CD4-positive, alpha-beta T cell treated with Interleukin-2 at 100 ng/mL for 4 hours (primary cell): Measurements from ENCODE around the gene LCT.
"Not testable (repeated sequence)": the region's sequence is repeated elsewhere in the genome, so short reads cannot be mapped to it uniquely, and the experiment has no call there.

Experiments used
- DNase-seq: peaks from one replicate; pipeline ENCODE4 v3.0.0-alpha.2; 2020; ENCODE audit warnings: low spot score

Gene LCT

GRCh38 chr2:135836596-135837270 is at the start of gene LCT:
Gene LCT, minus strand, starts transcription at chr2:135837184. Its CDS starts 15 bp downstream, at chr2:135837169.
- DNase-seq: no peak

GRCh38 chr2:135885709-135886108 is 48.7 kb upstream of the LCT start:
- DNase-seq: no peak

- DNase-seq: no peak
These were observed 45.4 kb upstream of the LCT start for GRCh38 chr2:135882415-135882814.

- DNase-seq: not testable (repeated sequence)
These were observed 39.8 kb upstream of the LCT start for GRCh38 chr2:135876770-135877169.

- peak; percentile 99 for DNase-seq
These were observed 39.2 kb upstream of the LCT start, which contains the start of gene MCM6 for GRCh38 chr2:135876066-135876711. Gene MCM6, minus strand, starts transcription at chr2:135876443. Its CDS starts 78 bp downstream, at chr2:135876365.

GRCh38 chr2:135875491-135876065 is 38.6 kb upstream of the LCT start:
- peak; percentile 66 for DNase-seq

- no peak for DNase-seq
These were observed 37.9 kb upstream of the LCT start for GRCh38 chr2:135874777-135875365.

GRCh38 chr2:135870571-135870970 is 33.6 kb upstream of the LCT start:
- DNase-seq: no peak

GRCh38 chr2:135863233-135863632 is 26.2 kb upstream of the LCT start:
- no peak for DNase-seq

- no peak for DNase-seq
These were observed 25.7 kb upstream of the LCT start for GRCh38 chr2:135862718-135863117.

GRCh38 chr2:135853401-135853800 is 16.4 kb upstream of the LCT start:
- no peak for DNase-seq

GRCh38 chr2:135851858-135852257 is 14.9 kb upstream of the LCT start:
- no peak for DNase-seq

- DNase-seq: no peak
These were observed 14.1 kb upstream of the LCT start for GRCh38 chr2:135850892-135851668.

GRCh38 chr2:135849087-135849486 is 12.1 kb upstream of the LCT start:
- DNase-seq: no peak

GRCh38 chr2:135845997-135846396 is 9.0 kb upstream of the LCT start:
- DNase-seq: no peak

- no peak for DNase-seq
These were observed 8.3 kb upstream of the LCT start for GRCh38 chr2:135845257-135845656.

GRCh38 chr2:135844301-135844895 is 7.4 kb upstream of the LCT start:
- no peak for DNase-seq

- no peak for DNase-seq
These were observed 6.7 kb upstream of the LCT start for GRCh38 chr2:135843671-135844070.

- DNase-seq: no peak
These were observed 3.6 kb upstream of the LCT start for GRCh38 chr2:135840601-135841000.

- no peak for DNase-seq
These were observed 2.7 kb upstream of the LCT start for GRCh38 chr2:135839713-135840112.

GRCh38 chr2:135838502-135838901 is 1.5 kb upstream of the LCT start:
- no peak for DNase-seq

- no peak for DNase-seq
These were observed 4.1 kb downstream of the LCT start for GRCh38 chr2:135832891-135833290.
